Embryonic facial prominence (tissue), 1 donor: ENCODE data around the gene OR52I1.

Experiments used
- DNase-seq: peaks from one replicate; pipeline ENCODE4 v3.0.0-alpha.2; 2016; ENCODE audit errors: extremely low spot score

OR52I1 gene

DNA sequence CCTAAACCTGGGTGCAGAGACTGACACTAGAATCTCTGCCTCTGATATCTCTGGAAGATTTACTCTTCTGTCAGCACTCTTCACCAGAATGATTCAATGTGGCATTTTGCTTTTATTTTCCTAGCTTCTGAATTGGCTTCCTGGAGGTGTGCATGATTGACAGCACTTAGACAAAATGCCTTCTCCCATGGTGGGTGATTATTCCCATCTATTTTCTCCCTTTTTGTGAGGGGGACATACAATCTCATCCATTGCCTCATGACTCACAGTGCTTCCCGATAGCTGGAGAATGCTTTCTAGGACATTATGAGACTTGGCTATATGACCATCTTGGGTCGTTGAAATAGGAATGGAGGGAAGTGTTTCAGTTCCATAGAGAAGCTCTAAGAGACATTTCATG lies 18.1 kb downstream of the OR52I1 start:
- DNase-seq: no peak

- DNase-seq: no peak
These were observed 22.1 kb downstream of the OR52I1 start for GRCh38 chr11:4615856-4616444.

DNA sequence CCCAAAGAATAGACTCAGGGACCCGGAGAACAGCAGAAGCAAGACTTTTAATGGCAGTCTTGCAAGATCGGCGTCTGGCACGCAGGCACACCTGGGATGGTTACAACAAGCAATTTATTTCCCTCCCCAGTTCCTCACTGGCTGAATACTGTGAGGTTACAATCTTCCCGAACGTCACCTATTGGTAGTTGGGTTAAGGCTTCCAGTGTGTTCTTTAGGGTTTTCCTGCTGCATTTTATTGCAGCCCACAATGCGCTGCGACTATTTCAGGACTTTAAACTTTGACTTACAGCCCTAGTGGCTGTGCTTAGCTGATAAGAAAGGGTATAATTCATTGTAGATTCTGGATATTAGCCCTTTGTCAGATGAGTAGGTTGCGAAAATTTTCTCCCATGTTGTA lies 25.7 kb downstream of the OR52I1 start:
- no peak for DNase-seq

GRCh38 chr11:4626207-4627099 lies 32.6 kb downstream of the OR52I1 start:
- peak; percentile 13 for DNase-seq

DNA sequence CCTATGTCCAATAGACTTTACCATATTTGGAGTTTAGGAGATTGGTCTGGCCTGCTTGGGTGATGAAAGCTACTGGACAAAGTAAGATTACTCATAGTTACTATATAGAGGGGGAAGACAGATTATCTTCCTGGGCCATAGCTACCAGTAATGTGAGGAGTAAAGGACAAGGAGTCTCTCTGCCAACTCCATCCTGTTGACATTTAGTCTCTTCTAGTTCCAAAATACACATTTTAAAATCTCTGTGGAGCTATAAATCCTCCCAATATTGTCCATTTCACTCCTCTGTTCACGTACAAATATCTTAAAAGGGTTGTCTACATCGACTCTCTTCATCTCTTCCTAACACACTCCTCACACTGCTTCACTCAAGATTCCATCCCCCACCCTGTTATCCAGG lies 42.3 kb downstream of the OR52I1 start:
- DNase-seq: no peak

DNA sequence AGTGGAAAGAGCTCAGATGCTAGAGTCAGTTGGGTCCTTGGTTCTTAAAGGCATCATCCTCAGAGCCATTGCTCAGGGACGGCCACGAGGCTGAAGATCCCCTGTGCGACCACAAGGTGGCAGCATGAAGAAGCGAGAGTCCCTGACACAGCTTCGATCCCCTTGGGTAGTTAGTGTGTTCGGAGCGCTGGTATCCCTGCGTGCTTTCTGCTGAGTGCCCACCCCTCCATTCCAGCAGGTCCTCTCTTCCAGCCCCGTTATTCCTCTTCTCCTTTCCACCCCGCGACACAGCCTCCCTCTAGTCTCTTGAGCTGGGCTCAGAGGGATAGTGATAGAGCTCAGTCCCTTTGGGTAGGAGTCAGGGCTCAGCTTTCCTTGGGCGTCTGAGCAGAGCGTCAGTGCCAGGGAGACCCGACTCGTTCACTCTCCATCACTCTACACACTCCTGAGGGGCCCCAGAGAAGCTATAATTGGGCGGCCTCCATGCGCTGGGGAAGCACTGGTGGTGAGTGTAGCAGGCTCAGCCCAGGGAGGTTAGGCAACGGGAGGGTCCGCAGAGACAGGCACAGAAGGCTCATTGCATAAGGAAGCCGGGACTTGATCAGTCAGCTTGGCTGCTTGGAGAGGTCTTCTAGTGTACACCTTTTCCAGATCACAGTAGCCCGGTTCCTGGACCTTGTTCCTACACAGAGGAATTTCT lies 43.3 kb downstream of the OR52I1 start, which contains the start of gene OR51D1:
TSS of gene OR51D1 (plus strand) at position 516 of the 700 bp plus-strand sequence. CDS start 2,314 bp downstream, outside the sequence.
- peak; percentile 16 for DNase-seq

GRCh38 chr11:4637662-4638047 lies 43.8 kb downstream of the OR52I1 start:
- DNase-seq: no peak

DNA sequence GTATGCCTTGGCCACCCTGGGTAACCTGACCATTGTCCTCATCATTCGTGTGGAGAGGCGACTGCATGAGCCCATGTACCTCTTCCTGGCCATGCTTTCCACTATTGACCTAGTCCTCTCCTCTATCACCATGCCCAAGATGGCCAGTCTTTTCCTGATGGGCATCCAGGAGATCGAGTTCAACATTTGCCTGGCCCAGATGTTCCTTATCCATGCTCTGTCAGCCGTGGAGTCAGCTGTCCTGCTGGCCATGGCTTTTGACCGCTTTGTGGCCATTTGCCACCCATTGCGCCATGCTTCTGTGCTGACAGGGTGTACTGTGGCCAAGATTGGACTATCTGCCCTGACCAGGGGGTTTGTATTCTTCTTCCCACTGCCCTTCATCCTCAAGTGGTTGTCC lies 46.1 kb downstream of the OR52I1 start:
- DNase-seq: no peak

GRCh38 chr11:4641501-4641900 lies 47.7 kb downstream of the OR52I1 start:
- no peak for DNase-seq

- no peak for DNase-seq
These were observed 48.2 kb downstream of the OR52I1 start for GRCh38 chr11:4642043-4642442.

GRCh38 chr11:4643076-4643475 lies 49.2 kb downstream of the OR52I1 start:
- no peak for DNase-seq

GRCh38 chr11:4643682-4644081 lies 49.8 kb downstream of the OR52I1 start, which contains the start of gene OR51E1:
Gene OR51E1, plus strand, starts transcription at chr11:4643982. Its CDS starts 8,545 bp downstream, at chr11:4652527.
- DNase-seq: no peak

DNA sequence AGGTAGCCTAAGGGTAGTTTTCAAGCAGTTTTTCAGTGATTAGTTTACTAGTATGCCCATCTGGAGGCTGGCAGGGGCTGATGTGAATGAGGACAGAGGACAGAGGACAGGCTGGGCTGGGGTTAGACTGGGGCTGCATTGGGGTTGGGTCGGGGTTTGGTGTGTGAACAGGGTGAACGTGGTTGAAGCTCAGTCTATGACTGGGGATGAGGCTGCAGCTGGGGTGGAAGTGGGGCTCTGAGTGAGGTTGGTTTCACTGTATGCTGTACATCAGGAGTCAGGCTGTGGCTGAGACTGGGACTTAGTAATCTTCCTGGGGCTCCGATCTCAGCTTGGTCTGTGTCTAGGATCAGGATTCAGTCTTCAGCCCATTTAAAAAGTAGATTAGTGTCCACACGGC lies 50.4 kb downstream of the OR52I1 start:
- DNase-seq: no peak
